HepG2 (cell line): ENCODE measurements around the gene TSSK3. TPM values are rescaled to one million over a fixed set of nuclear protein-coding genes. Genes with fewer than 3 reads are reported as not detected.

Source experiments
- ATAC-seq: fragments of 200-7000 bp; cut with Tn5 transposase; 3 replicates; pipeline ENCODE4 v1.9.1; 2020; ENCODE audit warnings: mild to moderate bottlenecking, moderate library complexity
- BruUV-seq: library from RNA; stranded (reverse); fragments of 400-500 nt; replicated peaks from 2 replicates; lab custom pipeline; 2021; lab: Mats Ljungman, UMichigan
- CTCF ChIA-PET: fragments of 300-600 bp; formaldehyde crosslinking; extraction: SDS; loops from one replicate; lab custom pipeline; 2021; ENCODE audit warnings: low total read pairs, inconsistent platforms, low intra/inter-chr PET ratio; lab: Yijun Ruan, JAX
- POLR2A ChIA-PET: fragments of 350-600 bp; sonication (Branson Sonifier 250); formaldehyde crosslinking; loops from one replicate; lab custom pipeline; 2020; ENCODE audit warnings: antibody characterized with exemption, inconsistent platforms; lab: Yijun Ruan, JAX
- DNase-seq: peaks from one replicate; pipeline ENCODE4 v3.0.0-alpha.2; 2015; ENCODE audit warnings: low spot score
- FAIRE-seq: peaks from 3 replicates; lab custom pipeline; 2011; peaks lifted over from hg19 to GRCh38; lab: Jason Lieb, UNC
- H2AFZ ChIP-seq: one replicate; pipeline ENCODE4 v1.6.1; 2011; ENCODE audit warnings: low read length, inconsistent platforms
- H3K27ac ChIP-seq: fragments of 300-600 bp; 3 replicates; pipeline ENCODE4 v1.8.0; 2011; ENCODE audit warnings: mixed run types, mild to moderate bottlenecking, mixed read lengths, low read length, inconsistent platforms; ENCODE audit not compliant: insufficient read depth; ENCODE audit errors: extremely low read length
- H3K27me3 ChIP-seq, 2 experiments: fragments of 200-600 bp in 1 of 2; 2 replicates in 1 of 2; 3 replicates in 1 of 2; pipeline versions ENCODE4 v1.6.0 to v1.8.0; 2011; ENCODE audit warnings: low read length in 2 of 2, mild to moderate bottlenecking in 2 of 2, moderate library complexity in 2 of 2, inconsistent platforms in 1 of 2; ENCODE audit not compliant: insufficient read depth in 2 of 2, control insufficient read depth in 1 of 2
- H3K36me3 ChIP-seq, 2 experiments: fragments of 200-600 bp in 1 of 2; replicated peaks in 1 of 2; 2 replicates in 1 of 2; 3 replicates in 1 of 2; pipeline versions ENCODE4 v1.5.1 to v1.8.0; 2011; ENCODE audit warnings: low read length in 2 of 2, inconsistent platforms in 1 of 2; ENCODE audit not compliant: insufficient read depth in 2 of 2, control insufficient read depth in 1 of 2
- H3K4me1 ChIP-seq: 2 replicates; pipeline ENCODE4 v1.5.1; 2012; ENCODE audit warnings: low read length, inconsistent platforms; ENCODE audit not compliant: insufficient read depth
- H3K4me2 ChIP-seq: 2 replicates; pipeline ENCODE4 v1.6.0; 2011; ENCODE audit warnings: low read depth, low read length, inconsistent platforms
- H3K4me3 ChIP-seq, 3 experiments: fragments of 200-600 bp in 1 of 3; sonication (generic), shearing (Covaris generic) in 1 of 3; replicated peaks in 1 of 3; 2 replicates each; pipeline ENCODE4 v1.5.1; 2011 to 2016; ENCODE audit warnings: low read length in 3 of 3, inconsistent platforms in 2 of 3, low read depth in 2 of 3, mild to moderate bottlenecking in 2 of 3, control low read depth in 1 of 3, mixed read lengths in 1 of 3; ENCODE audit not compliant: insufficient read depth in 1 of 3
- H3K79me2 ChIP-seq: one replicate; pipeline ENCODE4 v1.6.1; 2011; ENCODE audit warnings: low read length, inconsistent platforms; ENCODE audit not compliant: insufficient read depth
- H3K9ac ChIP-seq: 2 replicates; pipeline ENCODE4 v1.6.0; 2011; ENCODE audit warnings: mild to moderate bottlenecking, low read depth, low read length, inconsistent platforms; ENCODE audit not compliant: insufficient read depth
- H3K9me3 ChIP-seq: 2 replicates; pipeline ENCODE4 v1.5.1; 2012; ENCODE audit warnings: mild to moderate bottlenecking, low read length
- H4K20me1 ChIP-seq: 2 replicates; pipeline ENCODE4 v1.6.0; 2011; ENCODE audit warnings: inconsistent platforms, mild to moderate bottlenecking, low read length, moderate library complexity; ENCODE audit not compliant: insufficient read depth
- FOXC1 ChIP-seq: sonication (generic); formaldehyde crosslinking; IDR thresholded peaks from 2 replicates; pipeline ENCODE4 v1.8.0; 2022; ENCODE audit warnings: mild to moderate bottlenecking, missing genetic modification reagents, borderline replicate concordance
- GLI4 ChIP-seq: sonication (generic); formaldehyde crosslinking; IDR thresholded peaks from 2 replicates; pipeline ENCODE4 v1.5.1; 2020; ENCODE audit warnings: missing genetic modification reagents, mild to moderate bottlenecking, moderate library complexity, borderline replicate concordance
- KDM1A ChIP-seq: IDR thresholded peaks from 2 replicates; pipeline ENCODE4 v1.6.1; 2016; ENCODE audit warnings: missing compliant biosample characterization
- KDM2A ChIP-seq: sonication (generic); formaldehyde crosslinking; IDR thresholded peaks from 2 replicates; pipeline ENCODE4 v1.4.0; 2020; ENCODE audit warnings: low read depth, missing genetic modification reagents, borderline replicate concordance
- MTA1 ChIP-seq: sonication (generic); formaldehyde crosslinking; IDR thresholded peaks from 2 replicates; pipeline ENCODE4 v1.4.0; 2020; ENCODE audit warnings: missing genetic modification reagents, mild to moderate bottlenecking, borderline replicate concordance
- NFKB2 ChIP-seq: sonication (generic); formaldehyde crosslinking; IDR thresholded peaks from 2 replicates; pipeline ENCODE4 v1.4.0; 2020; ENCODE audit warnings: missing genetic modification reagents, borderline replicate concordance
- NFKBIZ ChIP-seq: IDR thresholded peaks from 2 replicates; pipeline ENCODE4 v1.6.1; 2018; ENCODE audit warnings: missing genetic modification reagents, missing compliant biosample characterization
- PAXIP1 ChIP-seq: sonication (generic); formaldehyde crosslinking; conservative IDR thresholded peaks from 2 replicates; pipeline ENCODE4 v1.4.0; 2020; ENCODE audit warnings: mild to moderate bottlenecking, missing genetic modification reagents, moderate library complexity
- PRDM10 ChIP-seq: sonication (generic); formaldehyde crosslinking; IDR thresholded peaks from 2 replicates; pipeline ENCODE4 v1.4.0; 2020; ENCODE audit warnings: low read depth, missing genetic modification reagents
- ZNF224 ChIP-seq: sonication (generic); formaldehyde crosslinking; IDR thresholded peaks from 2 replicates; pipeline ENCODE4 v1.5.0; 2020; ENCODE audit warnings: mild to moderate bottlenecking, missing genetic modification reagents
- ZNF800 ChIP-seq: sonication (generic); formaldehyde crosslinking; IDR thresholded peaks from 2 replicates; pipeline ENCODE4 v1.4.0; 2020; ENCODE audit warnings: missing genetic modification reagents
- WGBS: methylation state at CpG from one replicate; pipeline ENCODE4 v1.1.6; 2017; ENCODE audit warnings: low lambda C conversion rate; 5-methylcytosine and 5-hydroxymethylcytosine counted together
- in situ Hi-C: cut with HindIII; loops from 2 replicates; pipeline ENCODE4 v1.10.0; 2017; ENCODE audit warnings: low pct_unique_long_range_greater_than_20kb; ENCODE audit not compliant: extremely low pct_ligation_motif_present
- intact Hi-C: fragments of 100-400 bp; cut with micrococcal nuclease; formaldehyde crosslinking; loops from one replicate; pipeline ENCODE4 v1.10.0; 2022; ENCODE audit not compliant: unreplicated experiment
- polyA plus RNA-seq, 8 experiments: library from polyadenylated mRNA; depleted of rRNA in 3 of 8; stranded (reverse) in 7 of 8; unstranded in 1 of 8; fragments of >200 nt; fragmentation: Illumina TruSeq in 4 of 8; extraction: Trizol in 4 of 8; gene quantifications; 2 replicates each; pipeline versions ENCODE4 v1.2.1 to v1.2.3, GENCODE V29; 2011 to 2016; ENCODE audit warnings: low read depth in 4 of 8, missing spikeins in 1 of 8, mixed read lengths in 1 of 8; ENCODE audit not compliant: insufficient read depth in 1 of 8
- total RNA-seq, 5 experiments: library from RNA; depleted of rRNA; stranded (reverse); fragments of >200 nt; fragmentation: Illumina TruSeq; extraction: Trizol; gene quantifications; 2 replicates each; pipeline ENCODE4 v1.2.3, GENCODE V29; 2016; ENCODE audit warnings: low read depth in 1 of 5

TSSK3 gene
- total and polyA plus RNA-seq, 2 of the 13 experiments (the other 11 are each of a cell fraction or from before 2014, with no cell fraction given), result 1.0 to 1.1 TPM

GRCh38 chr1:32336591-32336932 is 25.8 kb upstream of the TSSK3 start:
- in situ Hi-C loops, result no loop called here
- peak; percentile 51 for TF ChIP-seq FOXC1 (CRISPR knock-in tag)
- TF ChIP-seq GLI4, result 0 out of 2 replicates have a peak, but pooled peaks have one; percentile 38
- TF ChIP-seq NFKBIZ (CRISPR knock-in tag), result no peak
- TF ChIP-seq ZNF224 (CRISPR knock-in tag), result 0 out of 2 replicates have a peak, but pooled peaks have one; percentile 8
- 0 out of 2 replicates have a peak, but pooled peaks have one; percentile 3 for TF ChIP-seq KDM1A (CRISPR knock-in tag)
- TF ChIP-seq NFKB2 (CRISPR knock-in tag), result peak; percentile 28; the same call in 1 of the 2 replicates
- TF ChIP-seq PRDM10 (CRISPR knock-in tag), result 0 out of 2 replicates have a peak, but pooled peaks have one; percentile 4
- TF ChIP-seq PAXIP1 (CRISPR knock-in tag), result 0 out of 2 replicates have a peak, but pooled peaks have one; percentile 10
- 0 out of 2 replicates have a peak, but pooled peaks have one; percentile 32 for TF ChIP-seq MTA1 (CRISPR knock-in tag)
- TF ChIP-seq ZNF800 (CRISPR knock-in tag), result 0 out of 2 replicates have a peak, but pooled peaks have one; percentile 6
- TF ChIP-seq KDM2A (CRISPR knock-in tag), result 0 out of 2 replicates have a peak, but pooled peaks have one; percentile 28

More at GRCh38 chr1:32336591-32336932, 25.8 kb upstream of the TSSK3 start:
- Histone ChIP-seq H3K4me3 (peak overlapping the region; percentile 29 to 95 (median 84); a peak in 5 of 6 replicates), H3K27me3 (peaks cover 0 to 4% of the 10 kb centered on the region in 2 experiments; a peak in 2 of 5 replicates), H3K9ac (no peak overlapping the region; the same call in 1 of the 2 replicates), H3K27ac (no peak overlapping the region), H3K36me3 (peaks cover 12 to 29% of the 10 kb centered on the region in 2 experiments), H3K79me2 (peaks cover 14% of the 10 kb centered on the region), H3K9me3 (no peaks in the 10 kb centered on the region), H3K4me1 (peaks cover 59% of the 10 kb centered on the region), H4K20me1 (peaks cover 14% of the 10 kb centered on the region), H2AFZ (no peak overlapping the region), H3K4me2 (peak overlapping the region; percentile 93)
- intact Hi-C loops, result loop anchor here (2.0 to 10.0 kb wide), 2 partner anchors 14 to 58 kb away; partner anchors contain the start of gene BSDC1
- WGBS, result 56% methylated on average over 1 of the region's 15 CpGs
- ChIA-PET CTCF (no interaction called here), POLR2A (interaction anchor here (0.6 to 5.8 kb wide), 34 partner anchors 9 to 263 kb away, joined by 3 to 222 read pairs (median 4); partner anchors contain the start of genes BSDC1, CCDC28B, FAM167B and HDAC1)
- ATAC-seq (peak; percentile 48), FAIRE-seq (no peak), DNase-seq (no peak)
- no TSS peak for BruUV-seq
